Activated CD4-positive, alpha-beta memory T cell treated with anti-CD3 and anti-CD28 coated beads for 36 hours (primary cell): ENCODE results near the gene SMURF1. TPM values are rescaled to one million over a fixed set of nuclear protein-coding genes. Genes with fewer than 3 reads are reported as not detected.
"Not testable (repeated sequence)": the region's sequence is repeated elsewhere in the genome, so short reads cannot be mapped to it uniquely, and the experiment has no call there.

ENCODE experiments used
- CTCF ChIA-PET: fragments of 350-600 bp; sonication (Branson Sonifier 250); formaldehyde crosslinking; loops from one replicate; lab custom pipeline; 2021; ENCODE audit warnings: antibody characterized with exemption, inconsistent platforms; lab: Charles Lee
- POLR2A ChIA-PET: fragments of 350-600 bp; sonication (Branson Sonifier 250); formaldehyde crosslinking; loops from one replicate; lab custom pipeline; 2021; ENCODE audit warnings: antibody characterized with exemption; lab: Charles Lee
- DNase-seq: peaks from one replicate; pipeline ENCODE4 v3.0.0-alpha.2; 2020
- H3K27ac Mint-ChIP-seq: one replicate; pipeline ENCODE4 v1.8.0; 2021; ENCODE audit warnings: mixed read lengths
- H3K27me3 Mint-ChIP-seq: one replicate; pipeline ENCODE4 v1.8.0; 2021; ENCODE audit warnings: mixed read lengths
- H3K36me3 Mint-ChIP-seq: one replicate; pipeline ENCODE4 v1.8.0; 2021; ENCODE audit warnings: mixed read lengths
- H3K4me1 Mint-ChIP-seq: one replicate; pipeline ENCODE4 v1.8.0; 2021; ENCODE audit warnings: low read depth, mixed read lengths
- H3K4me3 Mint-ChIP-seq: one replicate; pipeline ENCODE4 v1.8.0; 2021; ENCODE audit warnings: mild to moderate bottlenecking, mixed read lengths
- H3K9me3 Mint-ChIP-seq: one replicate; pipeline ENCODE4 v1.8.0; 2021; ENCODE audit warnings: mixed read lengths
- intact Hi-C: fragments of 100-400 bp; cut with micrococcal nuclease; formaldehyde crosslinking; loops from one replicate; pipeline ENCODE4 v1.15.1; 2023
- total RNA-seq, 2 experiments: library from RNA; stranded (reverse); gene quantifications; one replicate each; pipeline ENCODE4 v1.2.3, GENCODE V29; 2021

Gene SMURF1
- total RNA-seq, 2 experiments from 2014 or later = 14.0 to 16.2 TPM

- DNase-seq = no peak
- intact Hi-C loops = no loop called here
- Mint-ChIP-seq H3K36me3 (no peaks in the 10 kb centered on the region), H3K4me3 (no peak overlapping the region), H3K4me1 (no peaks in the 10 kb centered on the region), H3K27ac (no peak overlapping the region), H3K9me3 (no peaks in the 10 kb centered on the region), H3K27me3 (no peaks in the 10 kb centered on the region)
- ChIA-PET CTCF (no interaction called here), POLR2A (no interaction called here)
Measured at GRCh38 chr7:99170065-99170729, 26.3 kb upstream of the SMURF1 start.

DNA sequence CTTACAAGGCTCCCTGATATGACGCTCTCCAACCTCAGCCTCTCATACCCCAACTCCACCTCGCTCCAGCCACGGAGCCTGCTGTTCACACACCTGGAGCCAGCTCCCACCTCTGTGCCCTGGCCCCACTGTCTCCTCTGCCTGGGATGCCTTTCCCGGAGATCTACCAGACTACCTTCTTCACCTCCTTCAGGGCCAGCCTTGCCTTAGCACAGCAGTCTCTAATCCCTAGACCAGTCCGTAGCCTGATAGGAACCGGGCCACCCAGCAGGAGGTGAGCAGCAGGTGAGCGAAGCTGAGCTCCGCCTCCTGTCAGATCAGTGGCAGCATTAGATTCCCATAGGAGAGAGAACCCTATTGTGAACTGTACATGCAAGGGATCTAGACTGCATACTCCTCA lies 23.2 kb upstream of the SMURF1 start:
- no peaks in the 10 kb centered on the region for H3K36me3 Mint-ChIP-seq
- intact Hi-C loops = no loop called here
- H3K27me3 Mint-ChIP-seq = no peaks in the 10 kb centered on the region
- no peak for DNase-seq
- ChIA-PET CTCF (no interaction called here), POLR2A (no interaction called here)
- no peaks in the 10 kb centered on the region for H3K4me1 Mint-ChIP-seq
- no peaks in the 10 kb centered on the region for H3K9me3 Mint-ChIP-seq
- H3K27ac Mint-ChIP-seq = no peak overlapping the region
- H3K4me3 Mint-ChIP-seq = no peak overlapping the region

DNA sequence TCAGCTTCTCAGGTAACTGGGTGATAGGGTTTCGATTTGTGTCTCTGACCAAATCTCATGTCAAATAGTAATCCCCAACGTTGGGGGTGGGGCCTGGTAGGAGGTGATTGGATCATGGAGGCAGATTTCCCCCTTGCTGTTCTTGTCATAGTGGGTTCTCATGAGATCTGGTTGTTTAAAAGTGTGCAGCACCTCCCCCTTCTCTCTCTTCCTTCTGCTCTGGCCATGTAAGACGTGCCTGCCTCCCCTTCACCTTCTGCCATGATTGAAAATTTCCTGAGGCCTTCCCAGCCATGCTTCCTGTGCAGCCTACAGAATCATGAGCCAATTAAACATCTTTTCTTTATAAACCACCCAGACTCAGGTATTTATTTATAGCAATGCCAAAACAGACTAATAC lies 21.9 kb upstream of the SMURF1 start:
- H3K36me3 Mint-ChIP-seq = no peaks in the 10 kb centered on the region
- peaks cover 5% of the 10 kb centered on the region for H3K27me3 Mint-ChIP-seq
- H3K9me3 Mint-ChIP-seq = no peaks in the 10 kb centered on the region
- no peak overlapping the region for H3K27ac Mint-ChIP-seq
- H3K4me1 Mint-ChIP-seq = no peaks in the 10 kb centered on the region
- ChIA-PET CTCF (no interaction called here), POLR2A (no interaction called here)
- no peak overlapping the region for H3K4me3 Mint-ChIP-seq
- DNase-seq = no peak
- intact Hi-C loops = no loop called here

DNA sequence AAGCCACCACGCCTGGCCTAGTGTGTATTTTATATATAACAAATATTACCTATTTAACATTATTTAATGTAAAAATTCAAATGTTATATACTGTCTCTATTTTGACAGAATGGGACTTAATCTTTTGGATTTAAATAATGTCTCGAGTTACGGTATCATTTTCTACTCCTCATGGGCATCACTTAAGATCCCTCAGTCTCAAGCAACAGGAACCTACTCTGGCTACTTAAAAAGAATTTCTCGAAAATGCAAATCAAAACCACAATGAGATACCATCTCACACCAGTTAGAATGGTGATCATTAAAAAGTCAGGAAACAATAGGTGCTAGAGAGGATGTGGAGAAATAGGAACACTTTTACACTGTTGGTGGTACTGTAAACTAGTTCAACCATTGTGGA lies 19.8 kb upstream of the SMURF1 start:
- intact Hi-C loops, H3K4me3 Mint-ChIP-seq, CTCF ChIA-PET, POLR2A ChIA-PET, H3K9me3 Mint-ChIP-seq, H3K27ac Mint-ChIP-seq, H3K4me1 Mint-ChIP-seq, DNase-seq, H3K27me3 Mint-ChIP-seq, H3K36me3 Mint-ChIP-seq: not testable (repeated sequence)

- peaks cover 9% of the 10 kb centered on the region for H3K27me3 Mint-ChIP-seq
Measured at GRCh38 chr7:99156649-99157048, 12.7 kb upstream of the SMURF1 start.

DNA sequence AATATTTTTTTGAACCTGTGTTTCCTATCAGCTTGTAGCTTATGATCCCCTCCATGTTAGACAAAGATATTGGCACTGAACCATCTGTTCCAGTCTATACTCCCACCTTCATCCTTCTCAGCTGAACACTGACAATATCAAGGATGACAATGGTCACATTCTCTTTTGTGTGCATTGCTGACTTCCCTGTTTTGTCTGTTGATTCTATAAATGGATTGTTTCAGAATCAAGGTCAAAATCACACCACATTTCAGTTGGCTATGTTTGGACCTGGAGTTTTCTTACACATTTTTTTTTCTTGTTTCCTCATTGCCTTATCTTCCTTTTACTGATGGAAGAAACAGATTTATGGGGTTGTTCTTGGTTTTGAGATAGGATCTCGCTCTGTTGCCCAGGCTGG lies 11.3 kb upstream of the SMURF1 start:
- POLR2A ChIA-PET = interaction anchor here (0.6 kb wide), 1 partner anchor 32 kb away, joined by 3 read pairs; no protein-coding TSS in a partner anchor
- CTCF ChIA-PET = no interaction called here

More at GRCh38 chr7:99156649-99157048, 12.7 kb upstream of the SMURF1 start:
- intact Hi-C loops = no loop called here
- Mint-ChIP-seq H3K4me3 (no peak overlapping the region), H3K27ac (no peak overlapping the region), H3K9me3 (no peaks in the 10 kb centered on the region), H3K36me3 (no peaks in the 10 kb centered on the region), H3K4me1 (no peaks in the 10 kb centered on the region)
- ChIA-PET CTCF (no interaction called here), POLR2A (no interaction called here)
- no peak for DNase-seq

GRCh38 chr7:99146979-99147378 lies 3.1 kb upstream of the SMURF1 start:
- Mint-ChIP-seq H3K27ac (no peak overlapping the region), H3K36me3 (no peaks in the 10 kb centered on the region)
- intact Hi-C loops = no loop called here

More for the DNA sequence above, 11.3 kb upstream of the SMURF1 start:
- Mint-ChIP-seq H3K9me3 (no peaks in the 10 kb centered on the region), H3K27me3 (peaks cover 4% of the 10 kb centered on the region), H3K4me1 (no peaks in the 10 kb centered on the region), H3K36me3 (no peaks in the 10 kb centered on the region), H3K4me3 (no peak overlapping the region), H3K27ac (no peak overlapping the region)
- DNase-seq = no peak
- intact Hi-C loops = no loop called here

DNA sequence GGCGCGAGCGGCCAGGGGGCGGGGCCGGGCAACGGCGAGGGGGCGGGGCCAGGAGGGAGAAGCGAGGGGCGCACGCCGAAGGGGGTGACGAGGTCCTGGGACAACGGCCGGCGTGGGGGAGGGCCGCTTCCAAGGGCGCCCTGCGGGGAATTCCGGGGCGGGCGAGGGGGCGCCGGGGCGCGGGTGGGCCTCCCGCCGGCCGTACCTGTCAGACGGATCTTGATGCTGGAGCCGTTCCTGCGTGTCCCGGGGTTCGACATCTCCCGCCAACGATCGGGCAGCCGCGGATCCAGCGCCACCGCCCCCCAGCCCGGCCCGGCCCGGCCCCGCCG lies 421 bp downstream of the SMURF1 start:
- no peak for DNase-seq
- no peaks in the 10 kb centered on the region for H3K36me3 Mint-ChIP-seq
- intact Hi-C loops = loop anchor here (1.0 to 5.0 kb wide), 5 partner anchors 101 to 265 kb away; partner anchors contain the start of genes ARPC1A, ARPC1B and TRRAP
- no peaks in the 10 kb centered on the region for H3K9me3 Mint-ChIP-seq
- H3K27me3 Mint-ChIP-seq = peaks cover 2% of the 10 kb centered on the region
- ChIA-PET POLR2A (no interaction called here), CTCF (no interaction called here)
- H3K4me3 Mint-ChIP-seq = peak overlapping the region; percentile 83
- peaks cover 42% of the 10 kb centered on the region for H3K4me1 Mint-ChIP-seq
- H3K27ac Mint-ChIP-seq = peak overlapping the region; percentile 80

More at GRCh38 chr7:99146979-99147378, 3.1 kb upstream of the SMURF1 start:
- CTCF ChIA-PET = interaction anchor here (0.5 kb wide), 1 partner anchor 81 kb away, joined by 3 read pairs; no protein-coding TSS in a partner anchor
- no peak for DNase-seq
- Mint-ChIP-seq H3K4me3 (no peak overlapping the region), H3K27me3 (peaks cover 2% of the 10 kb centered on the region), H3K4me1 (peaks cover 12% of the 10 kb centered on the region), H3K9me3 (no peaks in the 10 kb centered on the region)
- POLR2A ChIA-PET = no interaction called here

GRCh38 chr7:99142727-99143520 lies 984 bp downstream of the SMURF1 start:
- H3K4me1 Mint-ChIP-seq = peaks cover 46% of the 10 kb centered on the region
- peak; percentile 97 for DNase-seq
- peak overlapping the region; percentile 83 for H3K4me3 Mint-ChIP-seq
- intact Hi-C loops = loop anchor here (1.0 to 5.0 kb wide), 5 partner anchors 101 to 264 kb away; partner anchors contain the start of genes ARPC1A, ARPC1B and TRRAP
- no peaks in the 10 kb centered on the region for H3K36me3 Mint-ChIP-seq
- no peaks in the 10 kb centered on the region for H3K9me3 Mint-ChIP-seq
- H3K27ac Mint-ChIP-seq = peak overlapping the region; percentile 80
- CTCF ChIA-PET = interaction anchor here (0.6 to 1.1 kb wide), 2 partner anchors 19 to 48 kb away, joined by 3 read pairs; no protein-coding TSS in a partner anchor
- H3K27me3 Mint-ChIP-seq = peaks cover 2% of the 10 kb centered on the region
- POLR2A ChIA-PET = interaction anchor here (1.1 kb wide), 1 partner anchor 31 kb away, joined by 3 read pairs; no protein-coding TSS in a partner anchor

- Mint-ChIP-seq H3K27ac (peak overlapping the region; percentile 82), H3K9me3 (no peaks in the 10 kb centered on the region), H3K4me3 (peak overlapping the region; percentile 83), H3K36me3 (no peaks in the 10 kb centered on the region), H3K4me1 (peaks cover 49% of the 10 kb centered on the region), H3K27me3 (peaks cover 1% of the 10 kb centered on the region)
- intact Hi-C loops = loop anchor here (1.0 to 5.0 kb wide), 5 partner anchors 39 to 263 kb away; partner anchors contain the start of genes ARPC1A and TRRAP
- POLR2A ChIA-PET = interaction anchor here (1.1 kb wide), 1 partner anchor 31 kb away, joined by 3 read pairs; no protein-coding TSS in a partner anchor
- CTCF ChIA-PET = interaction anchor here (0.6 to 1.1 kb wide), 2 partner anchors 18 to 47 kb away, joined by 3 read pairs; no protein-coding TSS in a partner anchor
- peak; percentile 83 for DNase-seq
Measured at GRCh38 chr7:99141841-99142726, 1.8 kb downstream of the SMURF1 start.

- Mint-ChIP-seq H3K9me3 (no peaks in the 10 kb centered on the region), H3K4me1 (peaks cover 52% of the 10 kb centered on the region), H3K27ac (peak overlapping the region; percentile 23), H3K27me3 (no peaks in the 10 kb centered on the region), H3K36me3 (no peaks in the 10 kb centered on the region), H3K4me3 (peak overlapping the region; percentile 83)
- intact Hi-C loops = loop anchor here (1.0 to 5.0 kb wide), 3 partner anchors 38 to 186 kb away; partner anchors contain the start of gene ARPC1A
- no peak for DNase-seq
- CTCF ChIA-PET = no interaction called here
- POLR2A ChIA-PET = no interaction called here
Measured at GRCh38 chr7:99141334-99141733, 2.6 kb downstream of the SMURF1 start.
